ENCODE data around the gene PXDN.

DNA sequence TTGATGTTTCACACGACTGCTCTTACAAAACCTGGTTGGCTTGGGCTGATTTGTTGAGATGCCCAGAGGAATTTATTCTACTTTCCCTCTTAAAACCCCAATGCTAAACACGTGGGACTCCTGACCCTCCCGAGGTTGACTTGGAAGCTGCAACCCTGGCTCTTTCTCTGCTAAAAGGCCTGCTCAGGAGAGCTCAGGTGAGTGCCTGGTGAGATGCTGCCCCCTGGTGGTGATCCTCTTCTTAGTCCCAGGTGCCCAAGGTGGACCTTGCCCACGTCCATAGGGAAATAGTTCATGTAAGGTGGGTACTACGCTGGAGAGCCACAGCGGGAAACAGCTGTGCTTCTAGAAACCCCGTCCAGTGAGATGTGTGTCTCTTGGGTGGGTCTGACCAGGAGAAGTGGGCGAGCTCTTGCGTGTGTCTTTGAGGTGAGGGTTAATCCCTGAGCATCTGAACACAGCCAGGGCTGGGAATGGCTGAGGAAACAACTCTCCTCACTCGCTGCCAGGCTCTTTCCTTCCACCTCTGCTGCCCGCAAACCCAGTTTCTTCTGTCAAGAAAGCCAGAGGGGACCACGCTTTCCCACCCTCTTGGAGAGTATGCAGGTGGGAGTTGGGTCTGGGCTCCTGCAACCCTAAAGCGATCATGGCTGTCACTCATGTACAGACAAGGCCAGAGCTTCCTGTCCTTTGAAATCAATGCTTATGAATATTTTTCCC is 25.5 kb upstream of the PXDN start:
- TF ChIP-seq EP300 (IDR thresholded peaks at IDR 0.05; ENCODE audit: low read depth in 2 of 2, low read length in 2 of 2) (no peak), EP300 (CRISPR knock-in tag; IDR thresholded peaks at IDR 0.05; ENCODE audit: borderline replicate concordance) (no peak)
- TF ChIP-seq, protein P1, sequence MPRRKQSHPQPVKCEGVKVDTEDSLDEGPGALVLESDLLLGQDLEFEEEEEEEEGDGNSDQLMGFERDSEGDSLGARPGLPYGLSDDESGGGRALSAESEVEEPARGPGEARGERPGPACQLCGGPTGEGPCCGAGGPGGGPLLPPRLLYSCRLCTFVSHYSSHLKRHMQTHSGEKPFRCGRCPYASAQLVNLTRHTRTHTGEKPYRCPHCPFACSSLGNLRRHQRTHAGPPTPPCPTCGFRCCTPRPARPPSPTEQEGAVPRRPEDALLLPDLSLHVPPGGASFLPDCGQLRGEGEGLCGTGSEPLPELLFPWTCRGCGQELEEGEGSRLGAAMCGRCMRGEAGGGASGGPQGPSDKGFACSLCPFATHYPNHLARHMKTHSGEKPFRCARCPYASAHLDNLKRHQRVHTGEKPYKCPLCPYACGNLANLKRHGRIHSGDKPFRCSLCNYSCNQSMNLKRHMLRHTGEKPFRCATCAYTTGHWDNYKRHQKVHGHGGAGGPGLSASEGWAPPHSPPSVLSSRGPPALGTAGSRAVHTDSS (CRISPR knock-in tag; conservative IDR thresholded peaks at IDR 0.05) = no peak
- TF ChIP-seq, protein P2, sequence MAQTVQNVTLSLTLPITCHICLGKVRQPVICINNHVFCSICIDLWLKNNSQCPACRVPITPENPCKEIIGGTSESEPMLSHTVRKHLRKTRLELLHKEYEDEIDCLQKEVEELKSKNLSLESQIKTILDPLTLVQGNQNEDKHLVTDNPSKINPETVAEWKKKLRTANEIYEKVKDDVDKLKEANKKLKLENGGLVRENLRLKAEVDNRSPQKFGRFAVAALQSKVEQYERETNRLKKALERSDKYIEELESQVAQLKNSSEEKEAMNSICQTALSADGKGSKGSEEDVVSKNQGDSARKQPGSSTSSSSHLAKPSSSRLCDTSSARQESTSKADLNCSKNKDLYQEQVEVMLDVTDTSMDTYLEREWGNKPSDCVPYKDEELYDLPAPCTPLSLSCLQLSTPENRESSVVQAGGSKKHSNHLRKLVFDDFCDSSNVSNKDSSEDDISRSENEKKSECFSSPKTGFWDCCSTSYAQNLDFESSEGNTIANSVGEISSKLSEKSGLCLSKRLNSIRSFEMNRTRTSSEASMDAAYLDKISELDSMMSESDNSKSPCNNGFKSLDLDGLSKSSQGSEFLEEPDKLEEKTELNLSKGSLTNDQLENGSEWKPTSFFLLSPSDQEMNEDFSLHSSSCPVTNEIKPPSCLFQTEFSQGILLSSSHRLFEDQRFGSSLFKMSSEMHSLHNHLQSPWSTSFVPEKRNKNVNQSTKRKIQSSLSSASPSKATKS (CRISPR knock-in tag; IDR thresholded peaks at IDR 0.05) = no peak
